Thyroid gland (tissue), 4 donors: ENCODE results near the gene CHMP4B. TPM values are rescaled to one million over a fixed set of nuclear protein-coding genes. Genes with fewer than 3 reads are reported as not detected.

Source experiments
- DNase-seq, 2 donors: peaks; one replicate each; pipeline ENCODE4 v3.0.0-alpha.2; 2019
- H3K27ac ChIP-seq, 3 donors: fragments of 200-600 bp; sonication (generic); 1 replicate in 2 of 3; 2 replicates in 1 of 3; pipeline ENCODE4 v1.5.1; 2016 to 2019; ENCODE audit warnings: mild to moderate bottlenecking in 1 of 3, moderate library complexity in 1 of 3
- H3K27me3 ChIP-seq: fragments of 200-600 bp; sonication (generic); one replicate; pipeline ENCODE4 v1.5.1; 2019
- H3K36me3 ChIP-seq, 2 donors: fragments of 200-600 bp; sonication (generic); one replicate each; pipeline ENCODE4 v1.5.1; 2016 to 2019
- H3K4me1 ChIP-seq, 2 donors: fragments of 200-600 bp; sonication (generic); one replicate each; pipeline ENCODE4 v1.5.1; 2017 to 2019
- H3K4me3 ChIP-seq, 3 donors: fragments of 200-600 bp; sonication (generic); replicated peaks in 1 of 3; 1 replicate in 2 of 3; 2 replicates in 1 of 3; pipeline ENCODE4 v1.5.1; 2016; ENCODE audit warnings: mild to moderate bottlenecking in 1 of 3
- H3K9me3 ChIP-seq: fragments of 200-600 bp; sonication (generic); one replicate; pipeline ENCODE4 v1.5.1; 2017
- POLR2A ChIP-seq, 2 donors: fragments of 450-650 bp; IDR thresholded peaks; one replicate each; pipeline ENCODE4 v1.6.1; 2017; ENCODE audit warnings: antibody characterized with exemption in 2 of 2, mild to moderate bottlenecking in 2 of 2, moderate library complexity in 1 of 2
- WGBS, 2 donors: methylation state at CpG; one replicate each; pipeline ENCODE4 v1.1.5; 2017; 5-methylcytosine and 5-hydroxymethylcytosine counted together
- intact Hi-C: fragments of 100-400 bp; cut with DNase I; formaldehyde crosslinking; loops from one replicate; pipeline ENCODE4 v1.15.1; 2023
- total RNA-seq, 4 donors: library from RNA; depleted of rRNA; stranded (reverse); fragments of >200 nt; gene quantifications; one replicate each; pipeline ENCODE4 v1.2.3, GENCODE V29; 2016
- TF ChIP-seq, protein P1 (sequence below), 6 experiments: fragments of 200-600 bp in 3 of 6; fragments of 450-650 bp in 3 of 6; sonication (generic) in 3 of 6; IDR thresholded peaks; one replicate each; pipeline ENCODE4 v1.5.1; 2016 to 2019; ENCODE audit warnings: antibody characterized with exemption in 6 of 6, mild to moderate bottlenecking in 2 of 6, inconsistent platforms in 1 of 6, moderate library complexity in 1 of 6

CHMP4B gene
- total RNA-seq, 4 donors from 2014 or later: 70.3 to 93.5 (median 85.7) TPM

- 92 to 94% methylated on average over 11 of the region's 11 CpGs for whole genome bisulfite sequencing, 2 donors
- Histone ChIP-seq H3K36me3 (peaks cover 35 to 39% of the 10 kb centered on the region in 2 donors), H3K27me3 (no peaks in the 10 kb centered on the region), H3K9me3 (no peaks in the 10 kb centered on the region), H3K4me1 (peaks cover 12 to 17% of the 10 kb centered on the region in 2 donors), H3K4me3 (no peak overlapping the region), H3K27ac (no peak overlapping the region)
- intact Hi-C loops: no loop called here
- no peak for TF ChIP-seq POLR2A (IDR thresholded peaks at IDR 0.05)
- TF ChIP-seq, protein P1, sequence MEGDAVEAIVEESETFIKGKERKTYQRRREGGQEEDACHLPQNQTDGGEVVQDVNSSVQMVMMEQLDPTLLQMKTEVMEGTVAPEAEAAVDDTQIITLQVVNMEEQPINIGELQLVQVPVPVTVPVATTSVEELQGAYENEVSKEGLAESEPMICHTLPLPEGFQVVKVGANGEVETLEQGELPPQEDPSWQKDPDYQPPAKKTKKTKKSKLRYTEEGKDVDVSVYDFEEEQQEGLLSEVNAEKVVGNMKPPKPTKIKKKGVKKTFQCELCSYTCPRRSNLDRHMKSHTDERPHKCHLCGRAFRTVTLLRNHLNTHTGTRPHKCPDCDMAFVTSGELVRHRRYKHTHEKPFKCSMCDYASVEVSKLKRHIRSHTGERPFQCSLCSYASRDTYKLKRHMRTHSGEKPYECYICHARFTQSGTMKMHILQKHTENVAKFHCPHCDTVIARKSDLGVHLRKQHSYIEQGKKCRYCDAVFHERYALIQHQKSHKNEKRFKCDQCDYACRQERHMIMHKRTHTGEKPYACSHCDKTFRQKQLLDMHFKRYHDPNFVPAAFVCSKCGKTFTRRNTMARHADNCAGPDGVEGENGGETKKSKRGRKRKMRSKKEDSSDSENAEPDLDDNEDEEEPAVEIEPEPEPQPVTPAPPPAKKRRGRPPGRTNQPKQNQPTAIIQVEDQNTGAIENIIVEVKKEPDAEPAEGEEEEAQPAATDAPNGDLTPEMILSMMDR (IDR thresholded peaks at IDR 0.05): no peak
- DNase-seq: no peak
These were observed 41.7 kb downstream of the CHMP4B start for GRCh38 chr20:33852626-33853506.

DNA sequence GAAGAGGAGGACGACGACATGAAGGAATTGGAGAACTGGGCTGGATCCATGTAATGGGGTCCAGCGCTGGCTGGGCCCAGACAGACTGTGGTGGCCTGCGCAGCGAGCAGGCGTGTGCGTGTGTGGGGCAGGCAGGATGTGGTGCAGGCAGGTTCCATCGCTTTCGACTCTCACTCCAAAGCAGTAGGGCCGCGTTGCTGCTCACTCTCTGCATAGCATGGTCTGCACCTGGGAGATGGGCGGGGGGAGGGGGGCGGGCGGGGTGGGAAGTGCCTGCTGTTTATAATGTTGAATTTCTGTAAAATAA lies 42.3 kb downstream of the CHMP4B start:
- Histone ChIP-seq H3K27me3 (no peaks in the 10 kb centered on the region), H3K36me3 (peaks cover 35 to 39% of the 10 kb centered on the region in 2 donors), H3K27ac (no peak overlapping the region), H3K4me1 (peaks cover 6 to 11% of the 10 kb centered on the region in 2 donors), H3K9me3 (no peaks in the 10 kb centered on the region), H3K4me3 (no peak overlapping the region)
- WGBS, 2 donors: 93 to 94% methylated on average over 9 to 14 of the region's 14 CpGs
- DNase-seq: no peak
- TF ChIP-seq, protein P1 (IDR thresholded peaks at IDR 0.05): no peak
- no peak for TF ChIP-seq POLR2A (IDR thresholded peaks at IDR 0.05)
- intact Hi-C loops: no loop called here

DNA sequence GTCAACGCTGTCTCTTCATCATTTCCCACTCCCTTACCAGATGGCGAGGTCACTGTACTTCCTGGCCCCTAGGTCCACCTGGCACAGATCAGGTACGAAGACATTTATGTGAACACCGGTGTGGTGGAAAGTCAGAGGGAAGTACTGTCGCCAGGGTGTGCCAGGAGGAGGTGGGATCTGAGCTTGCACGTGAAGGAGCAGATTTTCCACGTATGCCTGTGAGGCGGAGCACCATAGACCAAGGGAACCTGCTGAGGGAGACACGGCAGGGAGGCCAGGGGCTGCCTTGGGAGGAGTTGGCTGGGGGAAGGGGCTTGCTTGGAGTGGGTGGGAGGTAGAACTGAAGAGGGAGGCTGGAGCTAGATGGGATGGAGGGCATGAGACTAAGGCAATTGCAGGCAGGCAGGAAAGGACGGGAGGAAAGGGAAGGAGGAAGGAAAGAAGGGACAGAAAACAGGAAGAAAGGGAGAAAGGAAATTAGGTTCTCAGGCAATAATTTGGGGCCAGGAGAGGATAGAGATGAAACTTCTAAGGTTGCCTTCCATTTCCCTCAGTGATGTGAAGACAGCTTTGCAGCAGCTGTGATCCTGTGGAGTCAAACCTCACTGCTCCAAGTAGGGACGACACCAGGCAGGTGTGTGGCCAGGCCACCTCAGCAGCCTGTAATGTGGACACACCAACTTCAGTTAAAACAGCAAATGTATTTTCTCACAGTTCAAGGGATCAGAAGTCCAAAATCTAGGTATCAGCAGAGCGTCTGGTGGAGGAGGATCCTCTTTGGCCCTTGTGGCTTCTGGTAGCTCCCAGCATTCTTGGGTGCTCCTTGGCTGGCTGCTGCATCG lies 46.8 kb downstream of the CHMP4B start:
- Histone ChIP-seq H3K36me3 (peaks cover 17 to 23% of the 10 kb centered on the region in 2 donors), H3K4me3 (no peak overlapping the region), H3K9me3 (no peaks in the 10 kb centered on the region), H3K27me3 (no peaks in the 10 kb centered on the region), H3K27ac (no peak overlapping the region), H3K4me1 (peaks cover 5 to 6% of the 10 kb centered on the region in 2 donors)
- WGBS, 2 donors: 79 to 82% methylated on average over 13 of the region's 13 CpGs
- DNase-seq: no peak
- no peak for TF ChIP-seq POLR2A (IDR thresholded peaks at IDR 0.05)
- TF ChIP-seq, protein P1 (IDR thresholded peaks at IDR 0.05): no peak
- intact Hi-C loops: no loop called here

DNA sequence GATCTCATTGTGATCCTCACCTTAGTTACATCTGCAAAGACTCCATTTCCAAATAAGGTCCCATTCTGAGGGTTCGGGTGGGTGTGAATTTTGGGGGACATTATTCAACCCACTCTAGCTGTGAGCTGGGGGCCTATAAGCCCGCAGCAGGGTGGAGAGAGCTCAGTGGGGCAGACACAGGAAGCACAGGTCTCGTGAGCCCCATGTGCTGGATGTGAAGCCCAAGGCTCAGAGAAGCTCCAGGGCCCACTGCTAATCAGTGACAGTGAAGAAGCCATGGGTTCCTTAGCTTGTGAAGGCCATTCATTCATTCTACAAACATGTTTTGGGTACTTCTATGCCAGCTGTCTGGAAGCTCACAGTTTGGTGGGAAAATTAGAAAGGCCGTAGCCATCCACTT lies 47.5 kb downstream of the CHMP4B start:
- Histone ChIP-seq H3K27ac (no peak overlapping the region), H3K27me3 (no peaks in the 10 kb centered on the region), H3K4me3 (no peak overlapping the region), H3K9me3 (no peaks in the 10 kb centered on the region), H3K36me3 (peaks cover 16% of the 10 kb centered on the region in 2 donors), H3K4me1 (peaks cover 6 to 7% of the 10 kb centered on the region in 2 donors)
- TF ChIP-seq, protein P1 (IDR thresholded peaks at IDR 0.05): no peak
- TF ChIP-seq POLR2A (IDR thresholded peaks at IDR 0.05): no peak
- 85 to 92% methylated on average over 4 of the region's 4 CpGs for WGBS, 2 donors
- intact Hi-C loops: no loop called here
- DNase-seq: no peak
